Measurements from ENCODE around the gene TRAF3. TPM values are rescaled to one million over a fixed set of nuclear protein-coding genes. Genes with fewer than 3 reads are reported as not detected.

The TRAF3 gene
- total RNA-seq, 1 experiment from 2014 or later, result 25.3 TPM

- ChIA-PET CTCF (interaction anchor here (0.5 to 1.4 kb wide), 3 partner anchors 15 to 287 kb away, joined by 3 to 4 read pairs (median 4); no protein-coding TSS in a partner anchor), POLR2A (interaction anchor here (0.6 to 0.9 kb wide), 3 partner anchors 10 to 705 kb away, joined by 3 to 7 read pairs (median 5); no protein-coding TSS in a partner anchor)
- DNase-seq (ENCODE audit: unreplicated experiment), result no peak
- Mint-ChIP-seq H3K9me3 (ENCODE audit: unreplicated experiment) (no peaks in the 10 kb centered on the region), H3K4me3 (ENCODE audit: unreplicated experiment) (no peak overlapping the region), H3K4me1 (ENCODE audit: insufficient read depth, unreplicated experiment) (peaks cover 11% of the 10 kb centered on the region), H3K36me3 (ENCODE audit: insufficient read depth, unreplicated experiment) (peaks cover 13% of the 10 kb centered on the region), H3K27me3 (ENCODE audit: insufficient read depth, unreplicated experiment) (no peaks in the 10 kb centered on the region), H3K27ac (ENCODE audit: low read depth, unreplicated experiment) (no peak overlapping the region)
- no peak for TF ChIP-seq CTCF (IDR thresholded peaks at IDR 0.05; ENCODE audit: unreplicated experiment)
- intact Hi-C loops (cut with micrococcal nuclease), result no loop called here
- no TSS peak for BruUV-seq (replicated peaks)
These were observed 41.0 kb downstream of the TRAF3 start for GRCh38 chr14:102817942-102818940.

- no TSS peak for BruUV-seq (replicated peaks)
- Mint-ChIP-seq H3K27ac (ENCODE audit: low read depth, unreplicated experiment) (peak overlapping the region; percentile 74), H3K9me3 (ENCODE audit: unreplicated experiment) (no peaks in the 10 kb centered on the region), H3K27me3 (ENCODE audit: insufficient read depth, unreplicated experiment) (no peaks in the 10 kb centered on the region), H3K4me3 (ENCODE audit: unreplicated experiment) (peak overlapping the region; percentile 64), H3K4me1 (ENCODE audit: insufficient read depth, unreplicated experiment) (peaks cover 11% of the 10 kb centered on the region), H3K36me3 (ENCODE audit: insufficient read depth, unreplicated experiment) (peaks cover 13% of the 10 kb centered on the region)
- ChIA-PET POLR2A (interaction anchor here (0.6 kb wide), 1 partner anchor 706 kb away, joined by 7 read pairs; no protein-coding TSS in a partner anchor), CTCF (interaction anchor here (0.5 to 1.4 kb wide), 3 partner anchors 16 to 286 kb away, joined by 3 to 4 read pairs (median 4); no protein-coding TSS in a partner anchor)
- no peak for TF ChIP-seq CTCF (IDR thresholded peaks at IDR 0.05; ENCODE audit: unreplicated experiment)
- intact Hi-C loops (cut with micrococcal nuclease), result no loop called here
- no peak for DNase-seq (ENCODE audit: unreplicated experiment)
These were observed 42.0 kb downstream of the TRAF3 start for GRCh38 chr14:102819176-102819628.

- peak overlapping the region; percentile 64 for H3K4me3 Mint-ChIP-seq (ENCODE audit: unreplicated experiment)
- TF ChIP-seq CTCF (IDR thresholded peaks at IDR 0.05; ENCODE audit: unreplicated experiment), result no peak
- peak overlapping the region; percentile 74 for H3K27ac Mint-ChIP-seq (ENCODE audit: low read depth, unreplicated experiment)
- BruUV-seq (replicated peaks), result no TSS peak
- ChIA-PET POLR2A (interaction anchor here (0.6 to 1.0 kb wide), 2 partner anchors 103 to 121 kb away, joined by 3 to 4 read pairs; no protein-coding TSS in a partner anchor), CTCF (no interaction called here)
- no peaks in the 10 kb centered on the region for H3K27me3 Mint-ChIP-seq (ENCODE audit: insufficient read depth, unreplicated experiment)
- no peak for DNase-seq (ENCODE audit: unreplicated experiment)
- intact Hi-C loops (cut with micrococcal nuclease), result no loop called here
- H3K9me3 Mint-ChIP-seq (ENCODE audit: unreplicated experiment), result no peaks in the 10 kb centered on the region
- H3K36me3 Mint-ChIP-seq (ENCODE audit: insufficient read depth, unreplicated experiment), result peaks cover 13% of the 10 kb centered on the region
- H3K4me1 Mint-ChIP-seq (ENCODE audit: insufficient read depth, unreplicated experiment), result peaks cover 11% of the 10 kb centered on the region
These were observed 42.6 kb downstream of the TRAF3 start for GRCh38 chr14:102819747-102820330.

- no peaks in the 10 kb centered on the region for H3K27me3 Mint-ChIP-seq (ENCODE audit: insufficient read depth, unreplicated experiment)
- TF ChIP-seq CTCF (IDR thresholded peaks at IDR 0.05; ENCODE audit: unreplicated experiment), result no peak
- ChIA-PET CTCF (interaction anchor here (0.7 kb wide), 1 partner anchor 340 kb away, joined by 3 read pairs; no protein-coding TSS in a partner anchor), POLR2A (no interaction called here)
- BruUV-seq (replicated peaks), result no TSS peak
- H3K36me3 Mint-ChIP-seq (ENCODE audit: insufficient read depth, unreplicated experiment), result peaks cover 9% of the 10 kb centered on the region
- peaks cover 15% of the 10 kb centered on the region for H3K4me1 Mint-ChIP-seq (ENCODE audit: insufficient read depth, unreplicated experiment)
- intact Hi-C loops (cut with micrococcal nuclease), result no loop called here
- no peak overlapping the region for H3K4me3 Mint-ChIP-seq (ENCODE audit: unreplicated experiment)
- no peak overlapping the region for H3K27ac Mint-ChIP-seq (ENCODE audit: low read depth, unreplicated experiment)
- no peaks in the 10 kb centered on the region for H3K9me3 Mint-ChIP-seq (ENCODE audit: unreplicated experiment)
- no peak for DNase-seq (ENCODE audit: unreplicated experiment)
These were observed 44.0 kb downstream of the TRAF3 start for GRCh38 chr14:102821252-102821651.
